H9 (cell line): ENCODE results near the gene TOR1AIP1. TPM values are rescaled to one million over a fixed set of nuclear protein-coding genes. Genes with fewer than 3 reads are reported as not detected.

Experiments used
- DNase-seq: peaks from one replicate; pipeline ENCODE4 v3.0.0-alpha.2; 2017
- H2AFZ ChIP-seq: one replicate; pipeline ENCODE4 v1.6.1; 2013; ENCODE audit warnings: mild to moderate bottlenecking, low read length, control low read depth, moderate library complexity
- H2AK5ac ChIP-seq: 2 replicates; pipeline ENCODE4 v1.6.1; 2013; ENCODE audit warnings: low read length, control low read depth, mixed read lengths; ENCODE audit not compliant: insufficient read length
- H2BK120ac ChIP-seq: one replicate; pipeline ENCODE4 v1.6.1; 2013; ENCODE audit warnings: low read depth, mild to moderate bottlenecking, low read length, control low read depth, inconsistent platforms; ENCODE audit not compliant: poor library complexity, severe bottlenecking
- H2BK12ac ChIP-seq: 2 replicates; pipeline ENCODE4 v1.6.1; 2013; ENCODE audit warnings: low read length, control low read depth, mixed read lengths, low read depth; ENCODE audit not compliant: insufficient read length
- H2BK15ac ChIP-seq: 2 replicates; pipeline ENCODE4 v1.6.1; 2013; ENCODE audit warnings: low read depth, low read length, control low read depth
- H2BK20ac ChIP-seq: one replicate; pipeline ENCODE4 v1.6.1; 2013; ENCODE audit warnings: low read depth, mild to moderate bottlenecking, low read length, control low read depth, inconsistent platforms; ENCODE audit not compliant: poor library complexity, severe bottlenecking
- H2BK5ac ChIP-seq: 2 replicates; pipeline ENCODE4 v1.6.1; 2013; ENCODE audit warnings: low read length, control low read depth, mixed read lengths; ENCODE audit not compliant: insufficient read length
- H3K14ac ChIP-seq: 2 replicates; pipeline ENCODE4 v1.6.1; 2013; ENCODE audit warnings: low read length, control low read depth; ENCODE audit not compliant: insufficient read depth
- H3K18ac ChIP-seq: 2 replicates; pipeline ENCODE4 v1.6.1; 2013; ENCODE audit warnings: low read depth, mild to moderate bottlenecking, mixed read lengths, low read length, control low read depth; ENCODE audit not compliant: insufficient read length
- H3K23ac ChIP-seq: 2 replicates; pipeline ENCODE4 v1.6.1; 2013; ENCODE audit warnings: low read length, control low read depth, mixed read lengths, low read depth; ENCODE audit not compliant: insufficient read length
- H3K23me2 ChIP-seq: 2 replicates; pipeline ENCODE4 v1.6.1; 2013; ENCODE audit warnings: low read depth, mild to moderate bottlenecking, mixed read lengths, low read length, control low read depth; ENCODE audit not compliant: insufficient read length, poor library complexity, severe bottlenecking
- H3K27ac ChIP-seq: 2 replicates; pipeline ENCODE4 v1.5.1; 2013; ENCODE audit warnings: low read length, control low read depth, mixed read lengths, low read depth; ENCODE audit not compliant: insufficient read length
- H3K27me3 ChIP-seq: 2 replicates; pipeline ENCODE4 v1.6.1; 2013; ENCODE audit warnings: low read length, control low read depth, inconsistent platforms; ENCODE audit not compliant: insufficient read depth
- H3K4ac ChIP-seq: 2 replicates; pipeline ENCODE4 v1.6.1; 2013; ENCODE audit warnings: low read depth, mild to moderate bottlenecking, control low read depth, inconsistent platforms, low read length, moderate library complexity
- H3K4me1 ChIP-seq: 2 replicates; pipeline ENCODE4 v1.6.1; 2013; ENCODE audit warnings: low read length, control low read depth, inconsistent platforms; ENCODE audit not compliant: insufficient read depth
- H3K4me2 ChIP-seq: 2 replicates; pipeline ENCODE4 v1.6.1; 2013; ENCODE audit warnings: low read length, control low read depth, mixed read lengths; ENCODE audit not compliant: insufficient read length, insufficient read depth
- H3K56ac ChIP-seq: 2 replicates; pipeline ENCODE4 v1.6.1; 2013; ENCODE audit warnings: low read depth, mild to moderate bottlenecking, mixed read lengths, low read length, control low read depth; ENCODE audit not compliant: insufficient read length
- H3K79me1 ChIP-seq: 2 replicates; pipeline ENCODE4 v1.6.1; 2013; ENCODE audit warnings: low read depth, mild to moderate bottlenecking, moderate library complexity, low read length, control low read depth, inconsistent platforms; ENCODE audit not compliant: insufficient read depth, poor library complexity, severe bottlenecking
- H3K79me2 ChIP-seq: 2 replicates; pipeline ENCODE4 v1.6.1; 2013; ENCODE audit warnings: low read length, control low read depth, inconsistent platforms; ENCODE audit not compliant: insufficient read depth
- H3K9ac ChIP-seq: 2 replicates; pipeline ENCODE4 v1.6.1; 2013; ENCODE audit warnings: low read length, control low read depth, mixed read lengths; ENCODE audit not compliant: insufficient read length; ENCODE audit errors: extremely low read depth
- H3K9me3 ChIP-seq: one replicate; pipeline ENCODE4 v1.6.1; 2013; ENCODE audit warnings: low read depth, low read length, inconsistent platforms; ENCODE audit not compliant: control insufficient read depth
- H3T11ph ChIP-seq: one replicate; pipeline ENCODE4 v1.6.1; 2013; ENCODE audit warnings: mild to moderate bottlenecking, low read length, control low read depth, inconsistent platforms
- H4K20me1 ChIP-seq: one replicate; pipeline ENCODE4 v1.6.1; 2013; ENCODE audit not compliant: control insufficient read depth, insufficient read length, insufficient read depth
- H4K5ac ChIP-seq: 2 replicates; pipeline ENCODE4 v1.6.1; 2013; ENCODE audit warnings: low read depth, mild to moderate bottlenecking, mixed read lengths, low read length, control low read depth; ENCODE audit not compliant: insufficient read length
- H4K8ac ChIP-seq: replicated peaks from 2 replicates; pipeline ENCODE4 v1.6.1; 2013; ENCODE audit warnings: low read length, control low read depth, mixed read lengths, low read depth; ENCODE audit not compliant: insufficient read length
- H4K91ac ChIP-seq: 2 replicates; pipeline ENCODE4 v1.6.1; 2013; ENCODE audit warnings: low read depth, mild to moderate bottlenecking, moderate library complexity, mixed read lengths, low read length, control low read depth; ENCODE audit not compliant: insufficient read length
- H3K27ac Mint-ChIP-seq, 3 experiments: 2 replicates in 2 of 3; 3 replicates in 1 of 3; pipeline ENCODE4 v1.8.0; 2020 to 2021; ENCODE audit warnings: mixed read lengths in 3 of 3, mild to moderate bottlenecking in 1 of 3, moderate library complexity in 1 of 3
- H3K27me3 Mint-ChIP-seq: 2 replicates; pipeline ENCODE4 v1.8.0; 2021; ENCODE audit warnings: low read depth, mild to moderate bottlenecking, moderate library complexity, mixed read lengths
- H3K36me3 Mint-ChIP-seq, 3 experiments: 2 replicates in 2 of 3; 3 replicates in 1 of 3; pipeline ENCODE4 v1.8.0; 2020 to 2021; ENCODE audit warnings: low read depth in 3 of 3, mixed read lengths in 3 of 3; ENCODE audit not compliant: insufficient read depth in 1 of 3
- H3K4me1 Mint-ChIP-seq, 2 experiments: 2 replicates each; pipeline ENCODE4 v1.8.0; 2020; ENCODE audit warnings: mixed read lengths in 2 of 2
- H3K4me3 Mint-ChIP-seq, 2 experiments: 2 replicates in 1 of 2; 3 replicates in 1 of 2; pipeline ENCODE4 v1.8.0; 2020 to 2021; ENCODE audit warnings: mild to moderate bottlenecking in 2 of 2, mixed read lengths in 2 of 2, moderate library complexity in 1 of 2
- H3K9me3 Mint-ChIP-seq, 2 experiments: 2 replicates in 1 of 2; 3 replicates in 1 of 2; pipeline ENCODE4 v1.8.0; 2020; ENCODE audit warnings: mild to moderate bottlenecking in 2 of 2, mixed read lengths in 2 of 2, moderate library complexity in 1 of 2
- WGBS: extraction: QIAGEN DNeasy Blood & Tissue Kit; methylation state at CpG from one replicate; pipeline ENCODE4 v1.1.7; 2013; ENCODE audit warnings: missing lambda C conversion rate, low lambda C conversion rate, mixed read lengths; ENCODE audit not compliant: insufficient read length; ENCODE audit errors: extremely low coverage; 5-methylcytosine and 5-hydroxymethylcytosine counted together
- total RNA-seq: library from RNA; stranded (reverse); gene quantifications from 2 replicates; pipeline ENCODE4 v1.2.1, GENCODE V29; 2021
- TF ChIP-seq, protein P1 (sequence below): fragments of 200-600 bp; sonication (generic); conservative IDR thresholded peaks from 3 replicates; pipeline ENCODE4 v1.8.0; 2021; ENCODE audit warnings: antibody characterized with exemption, mild to moderate bottlenecking

The TOR1AIP1 gene
- total RNA-seq, 1 experiment from 2014 or later: 25.5 TPM

GRCh38 chr1:179955287-179955680 lies 73.2 kb downstream of the TOR1AIP1 start:
- H2BK15ac ChIP-seq: no peak overlapping the region
- Mint-ChIP-seq H3K4me3 (peak overlapping the region; percentile 85 to 87), H3K36me3 (no peaks in the 10 kb centered on the region), H3K27me3 (no peaks in the 10 kb centered on the region), H3K9me3 (no peaks in the 10 kb centered on the region), H3K27ac (peak overlapping the region; percentile 88 to 96 (median 91)), H3K4me1 (peaks cover 14 to 18% of the 10 kb centered on the region in 2 experiments)
- H3K4me2 ChIP-seq: peak overlapping the region; percentile 84
- no peak overlapping the region for H2BK12ac ChIP-seq
- H3K9ac ChIP-seq: peak overlapping the region; percentile 79
- H3K27me3 ChIP-seq: no peaks in the 10 kb centered on the region
- no peaks in the 10 kb centered on the region for H4K20me1 ChIP-seq
- H3K56ac ChIP-seq: no peak overlapping the region
- H3K27ac ChIP-seq: no peak overlapping the region
- H4K91ac ChIP-seq: no peak overlapping the region
- TF ChIP-seq, protein P1, sequence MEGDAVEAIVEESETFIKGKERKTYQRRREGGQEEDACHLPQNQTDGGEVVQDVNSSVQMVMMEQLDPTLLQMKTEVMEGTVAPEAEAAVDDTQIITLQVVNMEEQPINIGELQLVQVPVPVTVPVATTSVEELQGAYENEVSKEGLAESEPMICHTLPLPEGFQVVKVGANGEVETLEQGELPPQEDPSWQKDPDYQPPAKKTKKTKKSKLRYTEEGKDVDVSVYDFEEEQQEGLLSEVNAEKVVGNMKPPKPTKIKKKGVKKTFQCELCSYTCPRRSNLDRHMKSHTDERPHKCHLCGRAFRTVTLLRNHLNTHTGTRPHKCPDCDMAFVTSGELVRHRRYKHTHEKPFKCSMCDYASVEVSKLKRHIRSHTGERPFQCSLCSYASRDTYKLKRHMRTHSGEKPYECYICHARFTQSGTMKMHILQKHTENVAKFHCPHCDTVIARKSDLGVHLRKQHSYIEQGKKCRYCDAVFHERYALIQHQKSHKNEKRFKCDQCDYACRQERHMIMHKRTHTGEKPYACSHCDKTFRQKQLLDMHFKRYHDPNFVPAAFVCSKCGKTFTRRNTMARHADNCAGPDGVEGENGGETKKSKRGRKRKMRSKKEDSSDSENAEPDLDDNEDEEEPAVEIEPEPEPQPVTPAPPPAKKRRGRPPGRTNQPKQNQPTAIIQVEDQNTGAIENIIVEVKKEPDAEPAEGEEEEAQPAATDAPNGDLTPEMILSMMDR: no peak
- no peak overlapping the region for H4K5ac ChIP-seq
- H3T11ph ChIP-seq: no peak overlapping the region
- peaks cover 12% of the 10 kb centered on the region for H3K79me2 ChIP-seq
- peak overlapping the region; percentile 86 for H3K14ac ChIP-seq
- H3K4me1 ChIP-seq: no peaks in the 10 kb centered on the region
- H3K9me3 ChIP-seq: no peaks in the 10 kb centered on the region
- no peak overlapping the region for H2BK20ac ChIP-seq
- H2AFZ ChIP-seq: no peak overlapping the region
- no peak overlapping the region for H2AK5ac ChIP-seq
- H3K79me1 ChIP-seq: no peaks in the 10 kb centered on the region
- peaks cover 3% of the 10 kb centered on the region for H3K23me2 ChIP-seq
- H3K4ac ChIP-seq: no peak overlapping the region
- no peak overlapping the region for H2BK120ac ChIP-seq
- H3K18ac ChIP-seq: peak overlapping the region; percentile 73
- no peak overlapping the region for H4K8ac ChIP-seq
- no CpG with 5 or more reads among the region's 10 CpGs for WGBS
- H3K23ac ChIP-seq: no peak overlapping the region
- H2BK5ac ChIP-seq: no peak overlapping the region
- peak; percentile 66 for DNase-seq
